ACC112 (cell line): ENCODE data around the gene TOMM34.
A peak's percentile ranks its signal among the peaks of the same experiment; 100 is the strongest.

Source experiments
- H2AFZ ChIP-seq: fragments of 200-600 bp; sonication (generic); one replicate; pipeline ENCODE4 v1.6.0; 2017; ENCODE audit warnings: antibody characterized with exemption, low read length; ENCODE audit not compliant: unreplicated experiment
- H3K27ac ChIP-seq: fragments of 200-600 bp; sonication (generic); 2 replicates; pipeline ENCODE4 v1.5.1; 2014; ENCODE audit warnings: low read depth, mild to moderate bottlenecking, antibody characterized with exemption, low read length, moderate library complexity
- H3K27me3 ChIP-seq: fragments of 200-600 bp; sonication (generic); 2 replicates; pipeline ENCODE4 v1.6.1; 2014; ENCODE audit warnings: mild to moderate bottlenecking, antibody characterized with exemption, low read length, moderate library complexity, mixed read lengths; ENCODE audit not compliant: insufficient read depth
- H3K36me3 ChIP-seq: fragments of 200-600 bp; sonication (generic); 2 replicates; pipeline ENCODE4 v1.6.1; 2016; ENCODE audit warnings: mild to moderate bottlenecking, antibody characterized with exemption, low read length, moderate library complexity, mixed read lengths; ENCODE audit not compliant: insufficient read depth
- H3K4me1 ChIP-seq: fragments of 200-600 bp; sonication (generic); one replicate; pipeline ENCODE4 v1.6.1; 2016; ENCODE audit warnings: low read length, mixed read lengths; ENCODE audit not compliant: insufficient read depth, unreplicated experiment, control insufficient read depth
- H3K4me3 ChIP-seq: fragments of 200-600 bp; sonication (generic); 2 replicates; pipeline ENCODE4 v1.5.1; 2014; ENCODE audit warnings: mild to moderate bottlenecking, low read depth, low read length
- H3K79me2 ChIP-seq: fragments of 200-600 bp; sonication (generic); one replicate; pipeline ENCODE4 v1.6.0; 2016; ENCODE audit warnings: low read length; ENCODE audit not compliant: control insufficient read depth, unreplicated experiment, insufficient read depth

TOMM34 gene

GRCh38 chr20:44962483-44962882 is 2.3 kb upstream of the TOMM34 start:
- no peaks in the 10 kb centered on the region for H3K27me3 ChIP-seq
- H3K4me3 ChIP-seq = no peak overlapping the region
- peaks cover 31% of the 10 kb centered on the region for H3K79me2 ChIP-seq
- H3K36me3 ChIP-seq = no peaks in the 10 kb centered on the region
- no peak overlapping the region for H2AFZ ChIP-seq
- peaks cover 34% of the 10 kb centered on the region for H3K4me1 ChIP-seq
- H3K27ac ChIP-seq = no peak overlapping the region

GRCh38 chr20:44961870-44962267 is 1.7 kb upstream of the TOMM34 start:
- Histone ChIP-seq H2AFZ (peak overlapping the region; percentile 31), H3K4me3 (no peak overlapping the region), H3K79me2 (peaks cover 31% of the 10 kb centered on the region), H3K36me3 (no peaks in the 10 kb centered on the region), H3K4me1 (peaks cover 31% of the 10 kb centered on the region), H3K27me3 (no peaks in the 10 kb centered on the region), H3K27ac (peak overlapping the region; percentile 17; the same call in 1 of the 2 replicates)

GRCh38 chr20:44961011-44961869 is 1.0 kb upstream of the TOMM34 start:
- peak overlapping the region; percentile 31 for H2AFZ ChIP-seq
- peaks cover 31% of the 10 kb centered on the region for H3K4me1 ChIP-seq
- H3K79me2 ChIP-seq = peaks cover 32% of the 10 kb centered on the region
- no peaks in the 10 kb centered on the region for H3K27me3 ChIP-seq
- H3K36me3 ChIP-seq = peaks cover under 1% of the 10 kb centered on the region; the same call in 1 of the 2 replicates
- H3K27ac ChIP-seq = peak overlapping the region; percentile 17; the same call in 1 of the 2 replicates
- no peak overlapping the region for H3K4me3 ChIP-seq

GRCh38 chr20:44959638-44960102 is 527 bp downstream of the TOMM34 start:
- Histone ChIP-seq H3K36me3 (peaks cover 10% of the 10 kb centered on the region), H3K27ac (peak overlapping the region; percentile 63), H3K4me1 (peaks cover 31% of the 10 kb centered on the region), H3K27me3 (no peaks in the 10 kb centered on the region), H3K79me2 (peaks cover 44% of the 10 kb centered on the region), H3K4me3 (peak overlapping the region; percentile 84), H2AFZ (peak overlapping the region; percentile 55)

- Histone ChIP-seq H3K27ac (peak overlapping the region; percentile 63), H3K4me3 (peak overlapping the region; percentile 84), H3K79me2 (peaks cover 47% of the 10 kb centered on the region), H3K4me1 (peaks cover 31% of the 10 kb centered on the region), H2AFZ (peak overlapping the region; percentile 55), H3K27me3 (no peaks in the 10 kb centered on the region), H3K36me3 (peaks cover 15% of the 10 kb centered on the region)
Observed at GRCh38 chr20:44959082-44959637, 1.0 kb downstream of the TOMM34 start.

- Histone ChIP-seq H3K79me2 (peaks cover 47% of the 10 kb centered on the region), H3K36me3 (peaks cover 20% of the 10 kb centered on the region), H3K4me3 (peak overlapping the region; percentile 84), H2AFZ (no peak overlapping the region), H3K4me1 (peaks cover 31% of the 10 kb centered on the region), H3K27ac (peak overlapping the region; percentile 63; the same call in 1 of the 2 replicates), H3K27me3 (no peaks in the 10 kb centered on the region)
Observed at GRCh38 chr20:44958276-44958675, 1.9 kb downstream of the TOMM34 start.

GRCh38 chr20:44956410-44956809 is 3.8 kb downstream of the TOMM34 start:
- Histone ChIP-seq H3K27ac (no peak overlapping the region), H3K79me2 (peaks cover 47% of the 10 kb centered on the region), H3K4me3 (no peak overlapping the region), H2AFZ (no peak overlapping the region), H3K27me3 (no peaks in the 10 kb centered on the region), H3K36me3 (peaks cover 24% of the 10 kb centered on the region), H3K4me1 (peaks cover 20% of the 10 kb centered on the region)

- no peak overlapping the region for H2AFZ ChIP-seq
- H3K27ac ChIP-seq = no peak overlapping the region
- H3K4me1 ChIP-seq = peaks cover 14% of the 10 kb centered on the region
- peaks cover 24% of the 10 kb centered on the region for H3K36me3 ChIP-seq
- no peak overlapping the region for H3K4me3 ChIP-seq
- H3K27me3 ChIP-seq = no peaks in the 10 kb centered on the region
- peaks cover 47% of the 10 kb centered on the region for H3K79me2 ChIP-seq
Observed at GRCh38 chr20:44955270-44955669, 4.9 kb downstream of the TOMM34 start.

GRCh38 chr20:44954211-44954610 is 6.0 kb downstream of the TOMM34 start:
- peaks cover 24% of the 10 kb centered on the region for H3K36me3 ChIP-seq
- no peaks in the 10 kb centered on the region for H3K27me3 ChIP-seq
- H3K79me2 ChIP-seq = peaks cover 44% of the 10 kb centered on the region
- no peak overlapping the region for H3K4me3 ChIP-seq
- no peak overlapping the region for H2AFZ ChIP-seq
- peaks cover 14% of the 10 kb centered on the region for H3K4me1 ChIP-seq
- H3K27ac ChIP-seq = no peak overlapping the region

GRCh38 chr20:44952731-44953130 is 7.5 kb downstream of the TOMM34 start:
- Histone ChIP-seq H3K27ac (no peak overlapping the region), H3K36me3 (peaks cover 24% of the 10 kb centered on the region), H3K27me3 (no peaks in the 10 kb centered on the region), H3K4me3 (no peak overlapping the region), H3K4me1 (peaks cover 3% of the 10 kb centered on the region), H3K79me2 (peaks cover 30% of the 10 kb centered on the region), H2AFZ (no peak overlapping the region)
